Right atrium auricular region (tissue), 2 donors: ENCODE measurements around the gene CEMP1. TPM values are rescaled to one million over a fixed set of nuclear protein-coding genes. Genes with fewer than 3 reads are reported as not detected.

Experiments
- DNase-seq: peaks from one replicate; pipeline ENCODE4 v3.0.0-alpha.2; 2019; ENCODE audit warnings: low spot score
- H3K27ac ChIP-seq, 2 donors: fragments of 200-600 bp; sonication (generic); 1 replicate in 1 of 2; 2 replicates in 1 of 2; pipeline ENCODE4 v1.5.1; 2016 to 2019
- H3K27me3 ChIP-seq, 2 donors: fragments of 200-600 bp; sonication (generic); one replicate each; pipeline versions ENCODE4 v1.5.1 to v1.6.0; 2017 to 2019
- H3K36me3 ChIP-seq: fragments of 200-600 bp; sonication (generic); one replicate; pipeline ENCODE4 v1.5.1; 2016
- H3K4me1 ChIP-seq, 2 donors: fragments of 200-600 bp; sonication (generic); one replicate each; pipeline versions ENCODE4 v1.5.1 to v1.6.0; 2017 to 2019
- H3K4me3 ChIP-seq, 2 donors: fragments of 200-600 bp; sonication (generic); 1 replicate in 1 of 2; 2 replicates in 1 of 2; pipeline ENCODE4 v1.5.1; 2017 to 2019; ENCODE audit warnings: mild to moderate bottlenecking in 1 of 2, moderate library complexity in 1 of 2
- H3K9me3 ChIP-seq, 2 donors: fragments of 200-600 bp; sonication (generic); one replicate each; pipeline ENCODE4 v1.5.1; 2019
- CTCF ChIP-seq, 2 donors: fragments of 200-600 bp; sonication (generic); IDR thresholded peaks; one replicate each; pipeline ENCODE4 v1.5.1; 2019; ENCODE audit warnings: antibody characterized with exemption in 2 of 2
- total RNA-seq, 2 donors: library from RNA; depleted of rRNA; stranded (reverse); fragments of >200 nt; gene quantifications; one replicate each; pipeline ENCODE4 v1.1.0, GENCODE V29; 2016

CEMP1 gene
- total RNA-seq, 2 donors from 2014 or later, result 1.5 TPM; not detected in 1

- TF ChIP-seq CTCF (IDR thresholded peaks at IDR 0.05), result no peak
- Histone ChIP-seq H3K4me1 (peaks cover 0 to 36% of the 10 kb centered on the region in 2 donors), H3K27me3 (no peaks in the 10 kb centered on the region), H3K27ac (no peak overlapping the region), H3K9me3 (no peaks in the 10 kb centered on the region), H3K36me3 (no peaks in the 10 kb centered on the region), H3K4me3 (no peak overlapping the region)
- DNase-seq, result no peak
These were observed 46.2 kb downstream of the CEMP1 start for GRCh38 chr16:2484898-2485508.

- H3K27me3 ChIP-seq, result no peaks in the 10 kb centered on the region
- DNase-seq, result no peak
- H3K9me3 ChIP-seq, result no peaks in the 10 kb centered on the region
- H3K27ac ChIP-seq, result peak overlapping the region in 1 of 2 donors; percentile 77
- no peak for TF ChIP-seq CTCF (IDR thresholded peaks at IDR 0.05)
- peaks cover 0 to 36% of the 10 kb centered on the region in 2 donors for H3K4me1 ChIP-seq
- H3K36me3 ChIP-seq, result no peaks in the 10 kb centered on the region
- H3K4me3 ChIP-seq, result no peak overlapping the region
These were observed 47.0 kb downstream of the CEMP1 start for GRCh38 chr16:2483939-2484897.

DNA sequence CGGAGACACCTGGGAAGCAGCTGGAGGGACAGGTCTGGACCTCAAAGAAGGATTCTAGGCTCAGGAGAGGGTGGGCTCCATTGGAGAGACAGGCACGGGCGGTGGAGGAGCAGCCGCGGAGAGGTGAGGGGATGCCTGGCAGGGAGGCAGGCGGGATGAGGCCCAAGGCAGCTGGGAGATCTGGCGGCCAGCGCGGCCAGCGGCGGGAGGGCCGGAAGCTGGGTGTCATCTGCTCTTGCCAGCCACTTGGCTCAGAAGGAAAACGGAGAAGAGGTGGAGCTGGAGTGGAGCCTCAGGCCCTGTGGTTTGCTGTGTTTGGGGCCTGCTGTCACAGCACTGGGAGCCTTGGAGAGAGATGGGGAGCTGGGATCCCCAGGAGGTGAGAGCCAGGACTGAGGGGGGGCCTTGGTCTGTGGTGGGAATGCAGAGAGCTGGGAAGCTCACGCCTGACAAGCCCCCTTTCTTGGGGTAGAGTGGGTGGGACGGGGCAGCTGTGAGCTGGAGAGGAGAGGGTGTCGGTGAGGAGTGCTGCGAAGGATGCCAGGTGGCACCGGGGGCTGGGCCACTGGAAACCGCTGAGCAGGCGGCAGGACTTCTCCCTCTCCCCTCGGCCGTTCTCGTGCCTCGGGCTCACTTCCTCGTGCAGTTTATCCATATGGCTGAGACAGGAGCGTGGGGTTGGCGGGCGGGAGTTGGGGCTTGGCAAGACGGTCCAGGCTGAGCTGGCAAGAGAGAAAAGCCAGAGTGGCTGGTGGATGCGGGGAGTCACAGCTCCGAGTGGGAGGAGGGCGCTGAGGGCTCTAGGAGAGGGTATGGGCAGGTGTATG is 48.3 kb downstream of the CEMP1 start:
- Histone ChIP-seq H3K36me3 (no peaks in the 10 kb centered on the region), H3K9me3 (no peaks in the 10 kb centered on the region), H3K27ac (peak overlapping the region; percentile 77 to 81), H3K27me3 (no peaks in the 10 kb centered on the region), H3K4me3 (peak overlapping the region in 1 of 2 donors; percentile 8), H3K4me1 (peaks cover 0 to 36% of the 10 kb centered on the region in 2 donors)
- TF ChIP-seq CTCF (IDR thresholded peaks at IDR 0.05), result no peak
- peak; percentile 69 for DNase-seq

GRCh38 chr16:2482249-2482648 is 49.0 kb downstream of the CEMP1 start:
- Histone ChIP-seq H3K4me3 (no peak overlapping the region), H3K27me3 (no peaks in the 10 kb centered on the region), H3K9me3 (no peaks in the 10 kb centered on the region), H3K36me3 (no peaks in the 10 kb centered on the region), H3K4me1 (peaks cover 0 to 36% of the 10 kb centered on the region in 2 donors), H3K27ac (peak overlapping the region; percentile 9 to 77)
- no peak for DNase-seq
- TF ChIP-seq CTCF (IDR thresholded peaks at IDR 0.05), result no peak

GRCh38 chr16:2481676-2482075 is 49.5 kb downstream of the CEMP1 start:
- Histone ChIP-seq H3K9me3 (no peaks in the 10 kb centered on the region), H3K4me3 (no peak overlapping the region), H3K27me3 (no peaks in the 10 kb centered on the region), H3K4me1 (peaks cover 0 to 31% of the 10 kb centered on the region in 2 donors), H3K27ac (no peak overlapping the region), H3K36me3 (no peaks in the 10 kb centered on the region)
- no peak for TF ChIP-seq CTCF (IDR thresholded peaks at IDR 0.05)
- DNase-seq, result no peak
